ENCODE measurements around the gene ATF4.
A peak's percentile ranks its signal among the peaks of the same experiment; 100 is the strongest.

ATF4 gene, protein sequence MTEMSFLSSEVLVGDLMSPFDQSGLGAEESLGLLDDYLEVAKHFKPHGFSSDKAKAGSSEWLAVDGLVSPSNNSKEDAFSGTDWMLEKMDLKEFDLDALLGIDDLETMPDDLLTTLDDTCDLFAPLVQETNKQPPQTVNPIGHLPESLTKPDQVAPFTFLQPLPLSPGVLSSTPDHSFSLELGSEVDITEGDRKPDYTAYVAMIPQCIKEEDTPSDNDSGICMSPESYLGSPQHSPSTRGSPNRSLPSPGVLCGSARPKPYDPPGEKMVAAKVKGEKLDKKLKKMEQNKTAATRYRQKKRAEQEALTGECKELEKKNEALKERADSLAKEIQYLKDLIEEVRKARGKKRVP

GRCh38 chr22:39520226-39521105 lies at the start of gene ATF4:
Gene ATF4 (plus strand): TSS chr22:39520562. CDS start chr22:39521446, 884 bp downstream.
- DNase-seq (ENCODE audit: low read depth in 3 of 3) = peak in 2 of 3 experiments; percentile 88 to 94

GRCh38 chr22:39471381-39472141 lies 48.8 kb upstream of the ATF4 start:
- DNase-seq (ENCODE audit: low read depth in 3 of 3) = no peak

DNA sequence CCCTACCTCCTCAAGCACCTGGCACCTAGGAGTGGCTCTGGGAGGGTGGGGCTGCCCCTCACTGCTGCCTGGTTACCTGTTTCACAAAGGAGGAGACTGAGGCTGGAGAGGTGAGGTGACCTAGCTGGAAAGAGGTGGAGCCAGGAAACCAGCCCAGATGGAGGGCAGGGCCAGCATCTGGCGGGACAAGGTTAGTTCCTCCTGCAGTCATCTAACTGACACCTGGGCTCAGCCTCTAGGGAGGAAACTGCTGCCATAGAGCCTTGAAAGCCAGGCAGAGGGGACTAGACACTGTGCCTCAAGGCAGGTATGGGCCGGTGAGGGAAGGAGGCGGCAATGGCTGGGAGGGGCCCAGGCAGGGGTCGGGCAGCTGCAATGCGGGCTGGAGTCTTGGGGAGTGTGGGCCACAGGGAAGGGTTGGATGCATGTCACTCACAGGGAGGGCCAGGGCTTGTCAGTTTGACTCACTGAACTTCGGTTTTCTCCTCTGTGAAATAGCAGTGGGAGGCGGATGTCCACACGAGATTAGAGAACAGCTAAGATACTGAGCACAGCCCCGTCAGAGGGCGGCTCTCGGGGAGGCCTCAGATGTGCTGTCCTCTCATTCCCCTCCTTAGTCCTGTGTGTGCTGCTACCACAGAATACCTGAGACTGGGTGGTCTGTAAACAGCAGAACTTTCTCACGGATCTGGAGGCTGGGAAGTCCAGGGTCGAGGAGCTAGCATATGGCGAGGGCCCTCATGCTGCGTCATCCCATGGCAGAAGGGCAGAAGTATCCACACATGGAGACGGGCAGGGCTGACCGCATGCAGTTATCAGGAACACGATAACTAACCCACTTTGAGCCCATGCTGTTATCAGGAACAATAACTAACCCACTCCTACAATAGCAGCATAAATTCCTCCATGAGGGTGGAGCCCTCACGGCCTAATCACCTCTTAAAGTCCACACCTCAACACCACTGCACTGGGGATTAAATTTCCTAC lies 47.5 kb upstream of the ATF4 start:
- no peak for DNase-seq (ENCODE audit: low read depth in 3 of 3)

DNA sequence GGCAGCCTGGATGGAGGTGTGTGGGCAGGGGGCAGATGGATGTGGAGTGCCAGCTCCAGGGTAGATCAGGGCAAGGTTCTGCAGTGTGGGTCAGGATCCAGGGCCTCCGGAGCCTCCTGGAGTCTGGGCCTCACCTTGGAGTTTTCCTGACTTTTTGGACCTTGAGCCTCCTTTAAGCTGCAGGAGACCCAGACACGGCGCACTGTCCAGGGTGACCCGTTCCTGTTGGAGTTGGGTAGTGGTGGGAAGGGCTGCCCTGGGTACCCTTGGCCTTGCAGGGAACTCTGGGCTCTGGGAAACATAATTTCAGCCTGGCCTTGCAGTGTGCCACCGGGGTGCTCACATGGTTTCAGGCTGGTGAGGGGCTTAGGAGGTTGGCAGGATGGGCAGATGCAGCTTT lies 46.5 kb upstream of the ATF4 start:
- no peak for DNase-seq (ENCODE audit: low read depth in 3 of 3)

- DNase-seq (ENCODE audit: low read depth in 3 of 3) = no peak
These were observed 45.8 kb upstream of the ATF4 start for GRCh38 chr22:39474351-39475111.

GRCh38 chr22:39475337-39475736 lies 45.0 kb upstream of the ATF4 start:
- no peak for DNase-seq (ENCODE audit: low read depth in 3 of 3)

DNA sequence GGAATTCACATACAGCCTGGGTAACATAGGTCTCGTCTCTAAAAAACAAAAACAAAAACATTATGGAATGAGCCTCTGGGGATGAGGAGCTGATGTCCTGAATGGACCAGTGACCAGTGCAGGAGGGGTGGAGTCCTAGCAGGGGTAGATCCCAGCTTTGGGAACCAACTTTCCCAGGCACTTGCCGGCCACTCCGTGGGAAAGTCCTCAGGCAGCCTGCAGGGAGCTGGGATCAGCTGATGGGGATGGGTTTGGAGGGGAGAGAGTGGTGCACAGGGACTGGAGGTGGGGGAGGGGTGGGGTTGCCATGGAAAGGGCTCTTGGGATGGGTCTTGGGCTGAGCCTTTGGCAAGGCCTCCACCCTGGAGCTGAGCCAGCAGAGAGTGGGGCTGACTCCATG lies 44.5 kb upstream of the ATF4 start:
- no peak for DNase-seq (ENCODE audit: low read depth in 3 of 3)

DNA sequence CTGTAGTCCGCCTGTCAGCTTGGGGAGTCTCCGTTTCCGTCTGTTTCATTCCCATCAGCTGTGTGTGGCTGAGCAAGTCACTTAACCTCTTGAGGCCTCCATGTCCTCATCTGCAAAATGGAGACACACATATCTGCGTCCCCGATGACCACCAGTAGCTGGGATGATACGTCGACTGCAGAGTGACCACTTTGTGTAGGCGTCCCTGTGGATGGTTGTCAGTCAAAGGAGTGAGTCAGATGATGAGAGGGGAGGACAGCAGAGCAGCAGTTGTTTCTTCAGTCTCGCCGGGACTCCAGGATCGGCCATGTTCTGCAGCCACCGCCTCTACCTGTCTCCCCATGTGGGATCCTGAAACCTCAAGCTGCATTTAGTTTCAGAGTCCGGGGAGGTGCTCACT lies 43.7 kb upstream of the ATF4 start:
- DNase-seq (ENCODE audit: low read depth in 3 of 3) = no peak

- no peak for DNase-seq (ENCODE audit: low read depth in 3 of 3)
These were observed 42.8 kb upstream of the ATF4 start for GRCh38 chr22:39477542-39477941.

- DNase-seq (ENCODE audit: low read depth in 3 of 3) = no peak
These were observed 41.9 kb upstream of the ATF4 start for GRCh38 chr22:39478441-39478850.

DNA sequence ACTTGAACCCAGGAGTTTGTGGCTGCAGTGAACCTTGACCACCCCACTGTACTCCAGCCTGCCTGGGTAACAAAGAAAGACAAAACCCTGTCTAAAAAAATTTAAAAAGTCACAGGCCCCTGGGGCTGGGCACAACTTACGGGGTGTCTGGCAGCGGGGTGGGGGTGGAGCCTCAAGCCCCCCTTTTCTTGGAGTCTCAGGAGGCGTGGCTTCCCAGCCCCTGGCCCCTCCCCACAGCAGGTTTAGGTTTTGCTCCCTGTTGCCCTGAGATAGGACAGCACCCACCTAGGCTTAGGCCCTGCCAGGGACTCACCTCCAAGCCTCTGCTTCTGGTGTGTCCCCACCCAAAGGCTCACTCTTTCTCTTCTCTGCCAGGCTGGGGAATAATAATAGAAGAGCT lies 41.1 kb upstream of the ATF4 start:
- DNase-seq (ENCODE audit: low read depth in 3 of 3) = no peak

GRCh38 chr22:39480557-39480956 lies 39.8 kb upstream of the ATF4 start:
- DNase-seq (ENCODE audit: low read depth in 3 of 3) = no peak

DNA sequence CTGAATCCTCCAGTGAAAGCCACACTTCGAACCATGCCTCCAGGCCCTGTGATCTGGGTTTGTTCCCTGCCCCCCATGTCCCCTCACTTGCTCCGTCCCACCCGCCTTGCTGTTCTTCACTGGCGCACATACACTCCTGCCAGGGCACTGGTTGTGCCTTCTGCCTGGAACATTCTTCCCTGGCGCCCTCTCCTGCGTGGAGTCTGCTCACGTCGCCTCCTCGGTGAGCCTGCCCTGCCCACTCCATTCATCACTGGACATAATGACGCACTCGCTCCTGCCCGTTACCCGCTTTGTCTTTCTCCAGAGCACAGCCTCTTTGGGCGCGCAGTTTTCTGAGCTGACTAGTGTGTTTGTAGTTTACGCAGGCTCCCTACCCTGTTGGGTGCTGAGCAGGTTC lies 39.3 kb upstream of the ATF4 start:
- DNase-seq (ENCODE audit: low read depth in 3 of 3) = no peak

GRCh38 chr22:39481595-39481994 lies 38.8 kb upstream of the ATF4 start:
- DNase-seq (ENCODE audit: low read depth in 3 of 3) = no peak

DNA sequence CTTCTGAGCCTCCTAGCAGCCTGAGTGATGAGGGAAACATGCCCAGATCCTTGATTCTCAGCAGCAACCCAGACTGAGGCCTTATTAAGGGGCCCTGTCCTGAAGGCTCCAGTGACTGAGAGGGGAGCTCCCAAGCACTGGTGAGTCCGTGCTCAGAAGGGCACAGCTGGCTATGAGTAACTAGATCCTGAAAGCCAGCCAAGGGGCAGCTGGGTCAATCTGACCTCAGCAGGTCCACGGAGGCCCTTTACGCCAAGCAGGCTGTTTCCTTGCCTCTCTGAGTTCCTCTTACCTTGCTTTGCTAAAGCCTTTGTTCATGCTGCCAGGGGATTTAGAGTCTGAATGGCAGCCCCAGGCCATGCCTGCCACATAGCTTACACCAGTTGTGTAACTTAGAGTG lies 37.6 kb upstream of the ATF4 start:
- no peak for DNase-seq (ENCODE audit: low read depth in 3 of 3)

DNA sequence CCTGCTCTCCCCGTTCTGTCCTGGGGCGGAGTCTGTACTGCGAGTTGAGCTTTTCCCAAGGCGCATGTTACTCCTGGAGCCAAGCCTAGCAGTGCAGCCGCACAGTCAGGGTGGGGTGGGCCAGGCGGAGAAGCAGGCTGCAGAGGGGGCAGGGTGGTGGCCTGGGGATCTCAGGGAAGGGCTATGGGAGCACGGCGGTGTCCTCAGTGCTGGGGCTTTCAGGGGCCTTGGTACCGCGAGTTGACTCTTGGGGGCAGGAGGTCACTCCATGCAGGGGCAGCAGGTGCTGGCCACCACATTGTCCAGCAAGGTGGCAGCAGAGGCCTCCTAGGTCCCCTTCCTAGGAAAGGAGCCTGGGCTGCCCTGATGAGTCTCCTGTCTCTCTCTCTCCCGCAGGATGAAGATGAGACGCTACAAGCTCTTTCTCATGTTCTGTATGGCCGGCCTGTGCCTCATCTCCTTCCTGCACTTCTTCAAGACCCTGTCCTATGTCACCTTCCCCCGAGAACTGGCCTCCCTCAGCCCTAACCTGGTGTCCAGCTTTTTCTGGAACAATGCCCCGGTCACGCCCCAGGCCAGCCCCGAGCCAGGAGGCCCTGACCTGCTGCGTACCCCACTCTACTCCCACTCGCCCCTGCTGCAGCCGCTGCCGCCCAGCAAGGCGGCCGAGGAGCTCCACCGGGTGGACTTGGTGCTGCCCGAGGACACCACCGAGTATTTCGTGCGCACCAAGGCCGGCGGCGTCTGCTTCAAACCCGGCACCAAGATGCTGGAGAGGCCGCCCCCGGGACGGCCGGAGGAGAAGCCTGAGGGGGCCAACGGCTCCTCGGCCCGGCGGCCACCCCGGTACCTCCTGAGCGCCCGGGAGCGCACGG lies 33.2 kb upstream of the ATF4 start:
- DNase-seq (ENCODE audit: low read depth in 3 of 3) = no peak

- no peak for DNase-seq (ENCODE audit: low read depth in 3 of 3)
These were observed 32.4 kb upstream of the ATF4 start for GRCh38 chr22:39487826-39488520.

GRCh38 chr22:39488563-39489083 lies 31.7 kb upstream of the ATF4 start:
- DNase-seq (ENCODE audit: low read depth in 3 of 3) = no peak

Data from stimulated activated CD4-positive, alpha-beta T cell treated with anti-CD3 and anti-CD28 coated beads, TNF-alpha, amount 100 ng/mL, for 4 hours (primary cell).